ENCODE results near the gene SYNGR3. TPM values are rescaled to one million over a fixed set of nuclear protein-coding genes. Genes with fewer than 3 reads are reported as not detected.
"Not testable (repeated sequence)": the region's sequence is repeated elsewhere in the genome, so short reads cannot be mapped to it uniquely, and the experiment has no call there.

SYNGR3 gene
- total RNA-seq, 1 experiment from 2014 or later: 3.6 TPM

DNA sequence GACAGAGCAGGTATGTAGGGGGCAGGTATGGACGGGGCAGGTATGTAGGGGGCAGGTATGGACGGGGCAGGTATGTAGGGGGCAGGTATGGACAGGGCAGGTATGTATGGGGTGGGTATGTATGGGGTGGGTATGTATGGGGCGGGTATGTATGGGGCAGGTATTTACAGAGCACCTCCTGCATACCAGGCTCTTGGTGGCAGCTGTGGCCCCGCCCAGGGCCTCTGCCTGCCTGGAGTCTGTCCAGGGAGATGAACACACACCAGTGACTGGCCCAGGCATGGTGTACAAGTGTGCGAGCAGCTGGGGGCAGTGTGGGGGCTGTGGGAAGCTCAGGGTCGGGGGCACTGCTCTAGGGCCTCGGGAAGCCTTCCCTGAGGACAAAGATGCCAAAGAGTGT is 39.7 kb upstream of the SYNGR3 start:
- BruUV-seq (replicated peaks): no TSS peak
- no peak for TF ChIP-seq CTCF (IDR thresholded peaks at IDR 0.05; ENCODE audit: unreplicated experiment)
- intact Hi-C loops (cut with micrococcal nuclease; ENCODE audit: unreplicated experiment): no loop called here

GRCh38 chr16:1950559-1950958 is 39.2 kb upstream of the SYNGR3 start:
- no peak overlapping the region for H3K27ac Mint-ChIP-seq (ENCODE audit: unreplicated experiment)
- no peak for TF ChIP-seq CTCF (IDR thresholded peaks at IDR 0.05; ENCODE audit: unreplicated experiment)
- H3K36me3 Mint-ChIP-seq (ENCODE audit: insufficient read depth, unreplicated experiment): no peaks in the 10 kb centered on the region
- CTCF ChIA-PET: no interaction called here
- intact Hi-C loops (cut with micrococcal nuclease; ENCODE audit: unreplicated experiment): no loop called here
- H3K9me3 Mint-ChIP-seq (ENCODE audit: low read depth, unreplicated experiment): no peaks in the 10 kb centered on the region
- peaks cover 12% of the 10 kb centered on the region for H3K27me3 Mint-ChIP-seq (ENCODE audit: unreplicated experiment)
- H3K4me1 Mint-ChIP-seq (ENCODE audit: low read depth, unreplicated experiment): no peaks in the 10 kb centered on the region
- BruUV-seq (replicated peaks): no TSS peak
- H3K4me3 Mint-ChIP-seq (ENCODE audit: low read depth, unreplicated experiment): no peak overlapping the region
- no peak for DNase-seq

More for the DNA sequence above, 39.7 kb upstream of the SYNGR3 start:
- H3K27me3 Mint-ChIP-seq (ENCODE audit: unreplicated experiment): peaks cover 10% of the 10 kb centered on the region
- CTCF ChIA-PET: no interaction called here
- no peak for DNase-seq
- H3K4me1 Mint-ChIP-seq (ENCODE audit: low read depth, unreplicated experiment): no peaks in the 10 kb centered on the region
- no peak overlapping the region for H3K4me3 Mint-ChIP-seq (ENCODE audit: low read depth, unreplicated experiment)
- H3K9me3 Mint-ChIP-seq (ENCODE audit: low read depth, unreplicated experiment): no peaks in the 10 kb centered on the region
- H3K36me3 Mint-ChIP-seq (ENCODE audit: insufficient read depth, unreplicated experiment): no peaks in the 10 kb centered on the region
- no peak overlapping the region for H3K27ac Mint-ChIP-seq (ENCODE audit: unreplicated experiment)

DNA sequence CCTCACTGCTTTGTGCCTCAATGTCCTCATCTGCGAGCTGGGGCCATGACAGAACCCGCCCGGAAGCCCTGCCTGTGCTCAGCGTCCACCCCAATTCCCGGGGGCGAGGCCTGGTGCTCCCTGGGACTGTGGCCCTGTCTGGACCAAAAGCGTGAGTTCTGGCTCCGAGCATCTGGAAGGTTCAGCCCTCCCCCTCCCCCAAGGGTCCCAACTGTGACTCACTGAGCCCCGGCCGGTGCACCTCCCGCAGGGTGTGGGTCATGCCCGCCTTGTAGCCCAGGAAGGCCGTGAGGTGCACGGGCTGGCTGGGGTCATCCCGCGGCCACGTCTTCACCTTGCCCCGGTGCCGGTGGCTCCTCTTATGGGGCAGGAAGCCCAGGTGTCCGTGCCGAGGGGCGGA is 36.0 kb upstream of the SYNGR3 start:
- Mint-ChIP-seq H3K9me3 (ENCODE audit: low read depth, unreplicated experiment) (no peaks in the 10 kb centered on the region), H3K27me3 (ENCODE audit: unreplicated experiment) (peaks cover 21% of the 10 kb centered on the region), H3K4me1 (ENCODE audit: low read depth, unreplicated experiment) (no peaks in the 10 kb centered on the region), H3K36me3 (ENCODE audit: insufficient read depth, unreplicated experiment) (no peaks in the 10 kb centered on the region), H3K27ac (ENCODE audit: unreplicated experiment) (no peak overlapping the region), H3K4me3 (ENCODE audit: low read depth, unreplicated experiment) (no peak overlapping the region)
- CTCF ChIA-PET: no interaction called here
- no TSS peak for BruUV-seq (replicated peaks)
- intact Hi-C loops (cut with micrococcal nuclease; ENCODE audit: unreplicated experiment): no loop called here
- no peak for TF ChIP-seq CTCF (IDR thresholded peaks at IDR 0.05; ENCODE audit: unreplicated experiment)
- DNase-seq: no peak

DNA sequence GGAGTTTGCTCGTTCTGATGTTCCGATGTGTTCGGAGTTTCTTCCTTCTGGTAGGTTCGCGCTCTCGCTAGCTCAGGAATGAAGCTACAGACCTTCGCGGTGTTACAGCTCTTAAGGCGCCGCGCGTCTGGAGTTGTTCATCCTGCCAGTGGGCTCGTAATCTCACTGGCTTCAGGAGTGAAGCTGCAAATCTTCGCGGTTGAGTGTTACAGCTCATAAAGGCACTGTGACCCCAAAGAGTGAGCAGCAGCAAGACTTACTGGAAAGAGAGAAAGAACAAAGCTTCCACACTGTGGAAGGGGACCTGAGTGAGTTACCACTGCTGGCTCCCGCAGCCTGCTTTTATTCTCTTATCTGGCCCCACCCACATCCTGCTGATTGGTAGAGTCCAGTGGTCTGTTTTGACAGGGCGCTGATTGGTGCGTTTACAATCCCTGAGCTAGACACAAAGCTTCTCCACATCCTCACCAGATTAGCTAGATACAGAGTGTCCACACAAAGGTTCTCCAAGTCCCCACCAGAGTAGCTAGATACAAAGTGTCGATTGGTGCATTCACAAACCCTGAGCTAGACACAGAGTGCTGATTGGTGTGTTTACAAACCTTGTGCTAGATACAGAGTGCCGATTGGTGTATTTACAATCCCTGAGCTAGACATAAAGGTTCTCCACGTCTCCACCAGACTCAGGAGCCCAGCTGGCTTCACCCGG is 32.2 kb upstream of the SYNGR3 start:
- intact Hi-C loops (cut with micrococcal nuclease; ENCODE audit: unreplicated experiment); H3K9me3 Mint-ChIP-seq (ENCODE audit: low read depth, unreplicated experiment); H3K27ac Mint-ChIP-seq (ENCODE audit: unreplicated experiment); DNase-seq; BruUV-seq (replicated peaks); H3K4me3 Mint-ChIP-seq (ENCODE audit: low read depth, unreplicated experiment): not testable (repeated sequence)
- CTCF ChIA-PET: interaction anchor here (1.0 kb wide), 1 partner anchor 14 kb away, joined by 3 read pairs; the partner anchor contains the start of gene MSRB1
- H3K27me3 Mint-ChIP-seq (ENCODE audit: unreplicated experiment): peaks cover 21% of the 10 kb centered on the region
- peaks cover 12% of the 10 kb centered on the region for H3K4me1 Mint-ChIP-seq (ENCODE audit: low read depth, unreplicated experiment)
- peaks cover 37% of the 10 kb centered on the region for H3K36me3 Mint-ChIP-seq (ENCODE audit: insufficient read depth, unreplicated experiment)

DNA sequence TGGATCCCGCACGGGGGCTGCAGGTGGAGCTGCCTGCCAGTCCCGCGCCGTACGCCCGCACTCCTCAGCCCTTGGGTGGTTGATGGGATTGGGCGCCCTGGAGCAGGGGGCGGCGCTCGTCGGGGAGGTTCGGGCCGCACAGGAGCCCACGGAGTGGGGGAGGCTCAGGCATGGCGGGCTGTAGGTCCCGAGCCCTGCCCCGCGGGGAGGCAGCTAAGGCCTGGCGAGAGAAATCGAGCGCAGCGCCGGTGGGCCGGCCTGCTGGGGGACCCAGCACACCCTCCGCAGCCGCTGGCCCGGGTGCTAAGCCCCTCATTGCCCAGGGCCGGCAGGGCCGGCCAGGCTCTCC is 31.7 kb upstream of the SYNGR3 start:
- Mint-ChIP-seq H3K4me1 (ENCODE audit: low read depth, unreplicated experiment) (peaks cover 17% of the 10 kb centered on the region), H3K27me3 (ENCODE audit: unreplicated experiment) (peaks cover 21% of the 10 kb centered on the region), H3K36me3 (ENCODE audit: insufficient read depth, unreplicated experiment) (peaks cover 43% of the 10 kb centered on the region)
- H3K9me3 Mint-ChIP-seq (ENCODE audit: low read depth, unreplicated experiment); H3K27ac Mint-ChIP-seq (ENCODE audit: unreplicated experiment); DNase-seq; intact Hi-C loops (cut with micrococcal nuclease; ENCODE audit: unreplicated experiment); BruUV-seq (replicated peaks); CTCF ChIA-PET; H3K4me3 Mint-ChIP-seq (ENCODE audit: low read depth, unreplicated experiment): not testable (repeated sequence)
